ENCODE results near the gene ZFX.

GRCh38 chrX:24198101-24198500, 48.6 kb downstream of the ZFX start:
- TF ChIP-seq POLR2A (IDR thresholded peaks at IDR 0.05) = no peak
- TF ChIP-seq CTCF (IDR thresholded peaks at IDR 0.05) = no peak

Measured in thyroid gland (tissue), 4 donors.